ENCODE results near the gene MRPL58. TPM values are rescaled to one million over a fixed set of nuclear protein-coding genes. Genes with fewer than 3 reads are reported as not detected.
A peak's percentile ranks its signal among the peaks of the same experiment; 100 is the strongest.

MRPL58 gene
- total RNA-seq, 1 donor from 2014 or later, result 16.2 TPM

GRCh38 chr17:74987418-74987908 lies 25.0 kb upstream of the MRPL58 start, which contains the start of gene CDR2L:
Gene CDR2L (plus strand): TSS chr17:74987632. CDS start chr17:74988044, 412 bp downstream.
- H3K36me3 Mint-ChIP-seq (ENCODE audit: low read depth, unreplicated experiment), result no peaks in the 10 kb centered on the region
- H3K27ac Mint-ChIP-seq (ENCODE audit: unreplicated experiment), result peak within 1 kb of the TSS; percentile 91
- H3K4me1 Mint-ChIP-seq (ENCODE audit: unreplicated experiment), result peaks cover 21% of the 10 kb centered on the region
- peaks cover 4% of the 10 kb centered on the region for H3K27me3 Mint-ChIP-seq (ENCODE audit: unreplicated experiment)
- peak within 1 kb of the TSS; percentile 92 for H3K4me3 Mint-ChIP-seq (ENCODE audit: unreplicated experiment)
- TF ChIP-seq CTCF (IDR thresholded peaks at IDR 0.05; ENCODE audit: unreplicated experiment), result peak; percentile 1
- no peaks in the 10 kb centered on the region for H3K9me3 Mint-ChIP-seq (ENCODE audit: unreplicated experiment)
- DNase-seq (ENCODE audit: low spot score), result peak; percentile 96

DNA sequence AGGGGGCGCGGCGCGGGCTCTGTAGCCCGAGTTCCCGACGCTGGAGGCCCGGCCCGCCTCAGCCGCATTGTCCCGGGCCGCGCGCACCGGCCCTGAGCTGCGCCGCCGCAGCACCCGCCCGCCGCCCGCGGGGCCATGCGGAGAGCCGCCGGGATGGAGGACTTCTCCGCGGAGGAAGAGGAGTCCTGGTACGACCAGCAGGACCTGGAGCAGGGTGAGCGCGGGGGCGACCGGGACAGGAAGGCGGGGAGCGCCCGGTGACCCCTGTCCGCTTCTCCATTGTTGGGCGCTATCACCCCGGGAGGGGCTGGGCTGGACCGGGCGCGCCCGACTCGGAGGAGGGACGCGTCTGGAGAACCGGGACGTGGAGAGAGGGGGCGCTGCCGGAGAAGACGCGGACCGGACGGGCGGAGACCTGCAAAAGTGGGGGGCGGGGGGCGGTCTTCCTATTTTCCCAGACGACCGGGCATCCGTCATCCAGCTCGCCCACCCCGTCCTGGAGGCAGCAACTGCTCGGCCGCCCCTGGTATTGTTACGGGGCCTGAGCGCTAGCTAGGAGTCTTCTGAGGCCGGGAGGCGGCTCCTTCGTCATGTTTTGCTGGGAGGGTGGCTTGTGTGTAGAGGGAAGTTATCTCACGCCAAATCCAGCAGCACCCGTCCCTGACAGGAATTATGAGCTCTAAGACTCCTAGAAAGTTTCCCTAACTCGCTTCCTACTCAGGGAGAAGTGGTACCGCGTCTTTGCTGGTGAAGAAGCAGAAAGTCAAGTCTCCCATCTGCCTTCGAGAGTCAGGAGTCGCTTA lies 24.4 kb upstream of the MRPL58 start:
- DNase-seq (ENCODE audit: low spot score), result peak; percentile 70
- Mint-ChIP-seq H3K36me3 (ENCODE audit: low read depth, unreplicated experiment) (peaks cover under 1% of the 10 kb centered on the region), H3K4me1 (ENCODE audit: unreplicated experiment) (peaks cover 22% of the 10 kb centered on the region), H3K27ac (ENCODE audit: unreplicated experiment) (peak overlapping the region; percentile 82), H3K4me3 (ENCODE audit: unreplicated experiment) (peak overlapping the region; percentile 90), H3K27me3 (ENCODE audit: unreplicated experiment) (peaks cover 2% of the 10 kb centered on the region), H3K9me3 (ENCODE audit: unreplicated experiment) (no peaks in the 10 kb centered on the region)
- peak; percentile 6 for TF ChIP-seq CTCF (IDR thresholded peaks at IDR 0.05; ENCODE audit: unreplicated experiment)

DNA sequence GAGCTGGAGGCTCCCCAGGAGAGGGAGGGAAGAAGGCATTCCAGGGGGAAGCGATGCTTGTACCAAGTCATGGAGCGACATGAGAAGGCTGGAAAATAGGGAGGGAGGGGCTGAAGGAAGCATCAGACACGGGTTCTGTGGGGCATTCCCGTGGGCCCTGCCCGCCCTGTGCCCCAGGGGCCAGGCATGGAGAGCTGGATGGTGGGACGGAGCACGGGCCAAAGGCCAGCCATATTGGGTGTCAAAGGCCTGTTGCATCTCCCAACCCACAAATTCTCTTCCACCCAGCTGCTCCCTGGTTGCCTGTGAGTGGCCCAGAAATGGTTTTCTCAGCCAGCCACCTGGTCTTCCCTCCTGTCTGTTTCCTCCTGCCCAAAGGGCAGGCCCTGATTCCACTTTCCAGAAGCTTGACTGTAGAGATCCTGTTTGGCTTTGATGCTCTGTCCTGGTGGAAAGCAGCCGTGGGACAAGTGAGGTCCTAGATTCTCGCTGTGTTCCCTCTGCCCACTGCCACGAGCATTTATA lies 21.8 kb upstream of the MRPL58 start:
- peaks cover 2% of the 10 kb centered on the region for H3K27me3 Mint-ChIP-seq (ENCODE audit: unreplicated experiment)
- no peak for TF ChIP-seq CTCF (IDR thresholded peaks at IDR 0.05; ENCODE audit: unreplicated experiment)
- DNase-seq (ENCODE audit: low spot score), result no peak
- no peaks in the 10 kb centered on the region for H3K9me3 Mint-ChIP-seq (ENCODE audit: unreplicated experiment)
- H3K4me1 Mint-ChIP-seq (ENCODE audit: unreplicated experiment), result peaks cover 22% of the 10 kb centered on the region
- H3K27ac Mint-ChIP-seq (ENCODE audit: unreplicated experiment), result peak overlapping the region; percentile 30
- no peak overlapping the region for H3K4me3 Mint-ChIP-seq (ENCODE audit: unreplicated experiment)
- H3K36me3 Mint-ChIP-seq (ENCODE audit: low read depth, unreplicated experiment), result peaks cover 5% of the 10 kb centered on the region

- H3K9me3 Mint-ChIP-seq (ENCODE audit: unreplicated experiment), result no peaks in the 10 kb centered on the region
- H3K36me3 Mint-ChIP-seq (ENCODE audit: low read depth, unreplicated experiment), result peaks cover 5% of the 10 kb centered on the region
- H3K27me3 Mint-ChIP-seq (ENCODE audit: unreplicated experiment), result no peaks in the 10 kb centered on the region
- H3K4me3 Mint-ChIP-seq (ENCODE audit: unreplicated experiment), result no peak overlapping the region
- no peak for DNase-seq (ENCODE audit: low spot score)
- H3K4me1 Mint-ChIP-seq (ENCODE audit: unreplicated experiment), result peaks cover 20% of the 10 kb centered on the region
- no peak overlapping the region for H3K27ac Mint-ChIP-seq (ENCODE audit: unreplicated experiment)
- no peak for TF ChIP-seq CTCF (IDR thresholded peaks at IDR 0.05; ENCODE audit: unreplicated experiment)
Observed at GRCh38 chr17:74992223-74992622, 20.2 kb upstream of the MRPL58 start.

- Mint-ChIP-seq H3K4me3 (ENCODE audit: unreplicated experiment) (peak overlapping the region; percentile 25), H3K27ac (ENCODE audit: unreplicated experiment) (no peak overlapping the region), H3K27me3 (ENCODE audit: unreplicated experiment) (no peaks in the 10 kb centered on the region), H3K9me3 (ENCODE audit: unreplicated experiment) (no peaks in the 10 kb centered on the region), H3K36me3 (ENCODE audit: low read depth, unreplicated experiment) (peaks cover 5% of the 10 kb centered on the region), H3K4me1 (ENCODE audit: unreplicated experiment) (peaks cover 18% of the 10 kb centered on the region)
- TF ChIP-seq CTCF (IDR thresholded peaks at IDR 0.05; ENCODE audit: unreplicated experiment), result no peak
- no peak for DNase-seq (ENCODE audit: low spot score)
Observed at GRCh38 chr17:74994440-74994839, 18.0 kb upstream of the MRPL58 start.
